HT-29 (cell line): Measurements from ENCODE around the gene LRP4. TPM values are rescaled to one million over a fixed set of nuclear protein-coding genes. Genes with fewer than 3 reads are reported as not detected.
A peak's percentile ranks its signal among the peaks of the same experiment; 100 is the strongest.

Source experiments
- DNase-seq: peaks from one replicate; pipeline ENCODE4 v3.0.0-alpha.2; 2015; ENCODE audit warnings: low spot score
- total RNA-seq: library from RNA; depleted of rRNA; stranded (reverse); fragments of >200 nt; shearing (Covaris generic); gene quantifications from 2 replicates; pipeline ENCODE4 v1.2.3, GENCODE V29; 2014

The LRP4 gene
- total RNA-seq, 1 experiment from 2014 or later = 0.15 TPM

DNA sequence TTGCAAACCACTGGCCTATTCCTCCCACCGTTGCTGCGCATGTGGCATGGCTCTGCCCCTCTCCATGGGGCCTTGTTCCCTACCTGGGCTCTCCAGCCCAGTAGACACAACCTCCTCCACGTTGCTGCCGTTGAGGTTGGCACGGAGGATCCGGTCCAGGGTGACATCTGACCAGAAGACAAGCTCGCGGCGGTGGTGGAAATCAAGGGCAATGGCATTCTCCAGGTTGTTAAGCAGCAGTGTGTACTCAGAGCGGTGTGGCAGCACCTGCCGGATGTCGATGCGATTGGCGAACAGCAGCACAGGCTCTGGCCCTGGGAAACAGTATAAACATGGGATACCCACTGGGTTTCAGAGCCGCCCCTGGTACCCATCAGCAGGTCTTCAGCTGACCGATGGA, 23.8 kb downstream of the LRP4 start:
- DNase-seq = no peak

DNA sequence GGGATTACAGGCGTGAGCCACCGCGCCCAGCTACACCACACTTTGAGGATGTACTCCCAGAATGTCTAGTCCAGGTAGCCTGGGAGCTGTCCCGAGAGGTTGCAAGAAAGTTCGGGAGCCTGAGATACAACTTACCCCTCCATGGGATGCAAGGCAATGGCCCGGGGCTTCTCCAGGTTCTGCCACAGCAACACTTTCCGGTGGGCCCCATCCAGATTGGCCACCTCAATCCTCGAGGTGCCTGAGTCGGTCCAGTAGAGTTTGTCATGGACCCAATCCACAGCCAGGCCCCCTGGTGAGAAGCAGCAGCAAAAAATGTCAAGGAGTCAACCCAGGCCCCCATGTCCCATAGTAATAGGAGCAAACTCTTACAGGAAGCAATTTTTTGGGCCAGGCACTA, 25.5 kb downstream of the LRP4 start:
- no peak for DNase-seq

DNA sequence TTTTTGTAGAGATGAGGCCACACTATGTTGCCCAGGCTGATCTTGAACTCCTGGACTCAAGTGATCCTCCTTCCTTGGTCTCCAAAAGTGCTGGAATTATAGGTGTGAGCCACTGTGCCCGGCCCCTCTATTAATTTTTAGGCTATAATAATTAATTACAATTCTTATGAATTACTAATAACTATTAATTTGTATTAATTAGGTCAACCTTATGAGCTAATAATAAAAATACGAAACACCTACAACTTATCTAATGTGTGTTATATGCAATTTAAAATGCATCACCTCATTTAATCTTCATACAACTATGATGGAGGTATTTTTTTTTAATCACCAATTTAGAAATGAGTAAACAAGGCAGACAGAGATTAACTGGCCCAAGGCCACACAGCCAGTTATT, 26.2 kb downstream of the LRP4 start:
- DNase-seq = no peak

DNA sequence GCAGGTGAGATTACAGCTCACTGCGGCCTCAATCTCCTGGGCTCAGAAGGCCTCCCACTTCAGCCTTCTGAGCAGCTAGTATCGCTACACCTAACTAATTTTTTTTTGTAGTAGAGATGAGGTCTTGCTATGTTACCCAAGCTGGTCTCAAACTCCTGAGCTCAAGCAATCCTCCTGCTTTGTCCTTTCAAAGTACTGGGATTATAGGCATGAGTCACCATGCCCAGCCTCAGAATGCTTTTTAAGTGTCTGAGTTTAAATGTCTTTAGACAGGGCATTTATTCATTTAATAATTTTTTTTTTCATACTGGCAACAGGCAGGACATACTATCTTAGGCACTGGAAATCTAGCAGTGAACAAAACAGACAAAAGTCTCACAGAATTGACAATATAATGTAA, 27.7 kb downstream of the LRP4 start:
- no peak for DNase-seq

DNA sequence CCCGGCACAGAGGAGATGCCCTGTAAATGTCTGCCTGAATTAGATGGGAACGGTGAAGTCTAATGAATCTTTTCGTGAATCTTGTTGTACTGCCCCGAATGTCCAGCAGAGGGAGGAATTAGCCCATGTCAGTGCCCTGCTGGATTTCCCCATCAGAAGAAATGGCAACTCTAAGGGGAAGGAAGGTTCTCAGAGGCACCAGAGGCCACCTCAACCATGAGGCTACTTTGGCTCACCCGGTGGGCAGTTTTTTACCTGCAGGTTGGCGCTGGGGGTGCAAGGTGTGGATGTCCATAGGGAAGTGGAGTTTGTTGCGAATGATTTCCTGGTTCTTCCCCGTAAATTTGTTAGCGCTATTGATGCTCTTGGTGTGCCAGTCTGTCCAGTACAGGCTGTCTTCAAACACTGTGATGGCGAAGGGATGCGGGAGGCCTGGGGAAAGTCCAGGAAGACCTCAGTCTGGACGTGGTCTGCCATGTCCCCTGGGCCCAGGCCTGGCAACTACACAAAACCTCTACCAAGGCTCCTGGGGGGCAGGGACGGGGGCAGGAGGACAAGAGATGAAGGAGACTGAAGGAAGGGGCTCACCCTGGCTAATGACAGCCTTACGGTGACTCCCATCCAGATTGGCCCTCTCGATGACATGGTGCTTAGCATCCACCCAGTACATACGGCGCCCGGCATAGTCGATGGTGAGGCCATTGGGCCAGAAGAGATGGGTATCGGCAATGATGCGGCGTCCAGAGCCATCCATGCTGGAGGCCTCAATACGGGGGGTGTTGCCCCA, 28.5 kb downstream of the LRP4 start:
- DNase-seq = peak; percentile 92

DNA sequence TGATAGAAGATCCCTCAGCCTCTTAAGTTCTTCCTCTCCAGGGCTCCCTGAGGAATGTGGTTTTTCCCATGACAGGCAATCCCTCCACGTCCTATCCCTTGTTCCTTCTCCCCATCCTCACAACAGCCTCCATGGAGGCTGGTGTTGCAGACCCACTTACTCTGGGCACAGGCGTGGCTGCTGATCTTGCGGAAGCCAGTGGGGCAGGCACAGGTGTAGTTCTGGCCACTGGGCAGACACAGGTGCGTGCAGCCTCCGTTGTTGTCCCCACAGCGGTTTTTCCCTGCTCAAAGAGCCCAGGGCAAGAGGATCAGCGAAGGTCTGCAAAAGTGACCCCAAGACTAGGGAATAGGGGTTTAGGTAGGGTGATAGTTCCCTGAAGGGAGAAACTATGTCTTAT, 29.1 kb downstream of the LRP4 start:
- no peak for DNase-seq

DNA sequence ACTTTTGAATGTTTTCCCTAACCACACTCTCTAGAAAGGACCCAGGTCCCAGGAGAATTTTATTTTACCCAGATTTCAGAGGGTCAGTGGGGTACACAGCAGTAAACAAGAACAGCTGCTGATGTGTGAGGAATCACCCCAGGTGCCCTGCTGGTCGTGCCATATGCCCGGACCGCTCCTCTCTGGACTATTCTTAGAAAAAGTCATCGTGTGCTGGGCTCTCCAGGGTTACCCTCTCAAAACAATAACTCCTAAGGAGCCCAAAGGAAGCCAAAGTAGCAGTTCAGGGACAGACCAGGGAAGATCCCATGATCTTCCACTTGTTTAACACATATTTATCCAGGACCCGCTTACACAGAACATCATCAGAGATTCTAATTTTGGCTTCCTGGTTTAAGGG, 29.7 kb downstream of the LRP4 start:
- no peak for DNase-seq

DNA sequence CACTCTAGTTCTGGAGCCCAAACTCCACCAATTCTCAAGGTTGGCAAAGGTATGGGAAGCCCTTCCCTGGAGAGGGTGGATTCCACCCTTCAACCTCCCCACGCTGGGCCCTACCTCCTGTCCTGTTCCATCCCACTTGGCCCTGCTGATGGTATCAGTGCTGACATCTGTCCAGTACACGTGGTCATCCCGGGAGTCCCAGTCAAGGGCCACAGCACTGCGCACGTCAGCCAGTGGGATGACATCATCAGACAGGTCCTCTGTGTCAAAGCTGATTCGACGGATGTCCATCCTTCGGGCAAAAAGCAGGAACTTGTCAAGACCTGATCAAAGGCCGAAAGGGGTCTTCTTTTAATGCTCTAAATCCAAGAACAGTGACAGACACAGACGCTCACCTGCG, 32.1 kb downstream of the LRP4 start:
- DNase-seq = no peak

DNA sequence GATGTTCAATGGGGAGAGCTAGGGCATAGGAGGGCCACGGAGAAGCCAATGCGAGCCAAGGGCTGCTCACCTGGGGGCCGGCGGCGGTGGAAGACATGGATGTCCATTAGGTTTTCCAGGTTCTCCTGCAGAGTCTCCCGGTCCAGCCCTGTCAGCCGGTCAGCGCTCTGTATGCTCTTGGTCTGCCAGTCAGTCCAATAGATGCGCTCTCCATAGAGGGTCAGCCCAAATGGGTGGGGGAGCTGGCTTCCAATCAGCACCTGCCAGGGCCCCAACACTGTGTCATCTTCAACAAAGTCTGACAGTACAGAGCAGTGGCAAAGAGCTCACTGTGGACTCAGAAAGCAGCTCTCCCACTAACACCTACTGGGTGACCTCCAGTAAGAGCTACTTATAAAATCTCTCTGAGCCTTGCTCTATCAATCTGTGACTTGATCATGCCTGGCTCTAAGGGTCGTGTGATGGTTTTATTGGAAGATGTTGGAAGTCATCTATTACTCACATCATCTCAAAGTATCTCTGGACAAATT, 39.2 kb downstream of the LRP4 start:
- no peak for DNase-seq

DNA sequence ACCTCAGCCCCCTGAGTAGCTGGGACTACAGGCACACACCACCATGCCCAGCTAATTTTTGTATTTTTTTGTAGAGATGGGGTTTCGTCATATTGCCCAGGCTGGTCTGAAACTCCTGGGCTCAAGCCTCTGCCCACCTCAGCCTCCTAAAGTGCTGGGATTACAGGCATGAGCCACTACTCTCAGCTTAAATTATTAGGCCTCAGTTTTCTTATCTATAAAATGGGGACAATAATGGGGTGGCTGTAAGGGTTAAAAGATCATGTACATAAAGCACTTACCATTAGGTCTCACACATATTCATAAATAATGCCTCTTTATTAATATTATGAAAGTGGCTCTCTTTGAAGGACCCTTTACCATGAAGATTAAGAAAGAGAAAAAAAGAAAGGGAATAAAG, 40.8 kb downstream of the LRP4 start:
- no peak for DNase-seq

DNA sequence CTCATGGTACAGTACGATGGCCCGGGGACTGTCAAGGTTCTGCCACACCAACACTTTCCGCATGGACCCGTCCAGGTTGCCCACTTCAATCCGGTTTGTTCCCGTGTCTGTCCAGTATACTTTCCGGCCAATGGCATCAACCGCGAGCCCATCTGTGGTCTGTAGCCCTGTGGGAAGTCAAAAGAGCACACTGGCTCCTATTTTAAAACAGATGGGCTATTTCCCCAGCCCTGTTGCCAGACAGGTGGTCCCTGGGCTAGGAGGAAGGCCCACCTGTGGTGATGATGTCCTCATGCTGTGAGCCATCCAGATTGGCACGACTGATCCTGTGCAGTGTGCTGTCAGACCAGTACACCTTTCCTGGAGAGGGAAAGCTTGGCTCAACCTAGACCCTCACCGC, 41.9 kb downstream of the LRP4 start:
- DNase-seq = no peak

DNA sequence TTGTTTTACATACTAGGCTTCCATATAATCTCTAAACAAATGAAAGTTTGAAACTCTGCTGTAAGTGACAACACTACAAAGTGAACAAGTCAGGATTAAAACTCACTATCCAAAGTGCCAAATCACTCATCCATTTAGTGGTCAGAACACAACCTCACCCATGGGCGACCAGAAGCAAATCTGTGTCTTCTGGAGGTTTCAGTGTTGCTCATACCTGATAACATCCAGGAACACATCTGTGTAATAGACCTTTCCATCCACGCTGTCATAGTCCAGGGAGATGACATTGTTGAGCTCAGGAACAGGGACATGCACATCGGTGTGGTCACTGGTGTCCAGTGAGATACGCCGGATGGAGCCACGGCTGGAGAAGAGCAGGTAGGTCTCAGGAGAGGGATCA, 43.8 kb downstream of the LRP4 start:
- no peak for DNase-seq

DNA sequence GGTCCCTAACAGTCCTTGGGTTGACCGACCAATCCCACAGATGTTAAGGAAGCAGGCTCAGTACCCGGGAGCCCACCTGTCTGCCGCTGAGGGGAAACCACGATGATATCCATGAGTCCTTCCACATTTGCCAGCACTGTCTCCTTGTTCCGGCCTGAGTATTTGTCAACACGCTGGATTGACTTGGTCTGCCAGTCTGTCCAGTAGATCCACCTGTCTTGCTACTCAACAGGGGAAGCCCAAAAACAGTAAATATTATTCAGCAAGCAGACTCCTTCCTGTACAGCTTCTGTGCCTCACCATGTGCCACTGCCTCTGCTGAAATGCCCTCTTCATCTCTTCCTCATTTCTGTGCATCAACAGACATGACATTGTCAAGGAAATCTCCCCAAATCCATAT, 49.4 kb downstream of the LRP4 start:
- DNase-seq = no peak

DNA sequence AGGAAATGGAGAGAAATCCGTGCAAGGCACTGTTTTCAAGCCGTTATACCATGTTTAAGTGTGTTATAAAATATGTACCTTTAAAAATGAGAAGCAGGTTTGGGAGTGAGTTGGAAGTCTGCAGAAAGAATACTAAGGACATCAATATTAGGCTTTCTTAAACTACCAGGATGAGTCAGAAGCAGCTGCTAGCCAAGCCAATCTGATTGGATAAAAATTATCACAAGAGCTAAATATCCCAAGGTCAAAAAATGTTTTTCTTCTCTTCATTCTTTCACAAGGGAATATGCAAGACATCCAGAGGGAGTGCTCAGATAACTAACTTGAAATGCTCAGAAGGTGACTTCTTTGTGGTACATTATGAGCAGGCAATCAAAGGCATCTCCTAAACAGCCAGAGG, 53.0 kb downstream of the LRP4 start:
- DNase-seq = no peak

DNA sequence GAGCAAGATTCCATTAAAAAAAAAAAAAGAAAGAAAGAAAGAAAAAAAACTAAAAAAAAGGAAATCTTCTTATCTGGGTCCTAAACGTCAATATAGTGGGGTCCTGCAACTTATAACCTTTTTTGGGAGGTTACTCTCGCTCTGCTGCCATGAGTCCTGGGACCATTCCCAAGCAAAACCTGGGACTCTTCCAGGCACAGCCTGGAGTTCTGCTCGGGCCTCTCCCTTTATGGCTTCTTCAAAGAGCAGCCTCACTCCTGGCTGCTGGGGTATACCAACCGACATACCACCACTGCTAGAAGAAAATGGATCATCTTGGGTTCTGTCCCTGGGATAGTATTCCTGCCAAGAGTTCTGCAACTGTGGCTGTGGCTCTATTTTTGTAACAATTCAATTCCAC, 58.1 kb downstream of the LRP4 start:
- no peak for DNase-seq

DNA sequence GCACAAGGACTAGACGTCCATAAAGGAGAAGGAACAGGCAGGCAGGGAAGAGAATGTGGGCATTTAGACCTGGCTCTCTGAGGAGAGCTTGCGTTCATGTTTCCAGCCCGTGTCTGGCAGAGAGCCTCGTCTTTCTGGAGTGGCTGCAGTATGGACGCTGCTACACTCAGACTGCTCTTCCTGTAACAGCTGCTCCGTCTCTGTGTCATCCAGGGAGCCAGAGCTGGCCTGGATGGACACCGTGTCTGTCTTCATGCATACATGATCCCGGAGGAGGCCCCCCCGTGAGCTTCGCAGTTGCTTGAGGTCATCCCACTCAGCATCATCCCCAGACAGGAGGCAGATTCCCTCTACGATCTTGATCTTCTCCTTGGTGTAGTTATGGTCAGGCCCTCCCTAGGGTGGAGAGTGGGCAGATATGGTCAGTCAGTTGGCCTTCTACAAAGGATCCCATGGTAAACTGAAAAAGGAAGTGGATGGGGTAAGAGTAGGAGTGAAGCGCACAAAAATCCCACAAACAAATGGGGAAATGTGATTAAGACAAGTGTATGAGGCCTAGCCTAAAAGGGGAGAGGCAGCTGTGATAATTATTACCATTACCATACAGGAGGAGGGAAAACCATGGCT, 59.3 kb downstream of the LRP4 start:
- DNase-seq = no peak

DNA sequence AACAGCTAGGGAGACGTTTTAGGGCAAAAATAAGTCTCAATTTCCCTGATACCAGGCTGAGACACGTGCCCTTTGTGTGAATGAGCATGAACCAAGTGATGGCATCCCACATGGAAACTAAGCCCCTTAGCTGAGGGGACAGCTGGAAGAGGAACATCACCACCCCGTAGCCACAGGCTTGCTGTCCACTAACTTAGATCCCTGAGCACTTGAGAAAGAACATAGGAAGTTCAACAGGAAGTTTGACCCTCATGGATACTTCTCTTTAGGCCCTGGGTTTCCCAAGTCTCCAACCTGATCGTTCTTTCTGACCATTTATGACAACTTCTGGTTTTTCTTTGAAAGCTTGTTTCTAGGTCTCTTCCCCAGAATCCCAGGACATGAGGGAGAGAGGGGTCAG, 60.7 kb downstream of the LRP4 start:
- no peak for DNase-seq

DNA sequence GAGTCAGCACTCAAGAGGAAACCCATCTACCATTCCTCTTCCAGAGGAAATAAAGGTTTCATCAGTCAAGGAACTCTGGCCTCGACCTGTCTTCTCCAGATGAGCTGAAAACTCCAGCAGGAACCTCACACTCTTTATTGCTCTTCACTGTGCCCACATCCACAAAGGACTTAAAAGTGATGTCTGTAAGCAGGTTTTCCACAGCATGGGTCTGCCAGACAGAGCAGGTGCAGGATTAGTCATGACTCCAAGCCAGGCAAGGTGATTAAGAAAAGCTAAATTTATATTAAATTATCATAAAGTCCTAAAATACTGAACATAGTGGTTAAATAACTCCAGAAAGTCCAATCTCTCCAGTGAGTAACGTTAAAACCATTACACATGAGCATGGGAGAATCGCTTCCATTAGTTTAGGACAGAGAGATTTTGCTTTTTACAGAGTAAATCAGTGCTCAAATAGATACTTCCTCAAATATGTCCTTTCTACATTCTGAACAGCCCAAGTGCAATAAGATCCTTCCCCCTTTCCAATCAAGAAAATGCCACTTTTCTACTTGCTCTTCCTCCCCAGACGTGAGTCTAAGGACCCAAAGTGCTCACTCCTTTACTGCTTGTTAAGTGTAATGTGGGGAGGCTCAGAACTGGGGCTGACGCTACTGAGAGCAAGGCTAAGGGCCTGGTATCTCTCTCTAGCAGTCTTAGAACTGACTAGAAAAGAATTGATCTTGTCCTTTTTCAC, 61.6 kb downstream of the LRP4 start:
- DNase-seq = no peak

DNA sequence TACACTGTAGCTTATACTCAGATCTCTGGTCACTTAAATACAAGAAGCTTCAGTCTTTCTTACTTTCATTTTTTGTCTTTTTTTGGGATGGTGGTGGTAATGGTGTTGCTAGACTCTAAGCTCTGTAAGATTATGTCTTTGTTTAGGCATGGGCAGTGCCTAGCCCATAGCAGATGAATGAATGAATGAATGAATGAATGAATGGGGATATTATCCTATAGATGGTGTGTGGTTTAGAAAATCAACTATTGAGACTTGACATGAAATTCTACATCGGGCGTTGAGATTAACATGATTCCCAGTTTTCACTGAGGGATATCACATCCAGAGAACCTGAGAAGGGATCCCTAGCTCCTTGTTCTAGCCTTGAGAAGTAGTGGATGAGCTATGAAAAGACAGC, 62.5 kb downstream of the LRP4 start:
- no peak for DNase-seq

DNA sequence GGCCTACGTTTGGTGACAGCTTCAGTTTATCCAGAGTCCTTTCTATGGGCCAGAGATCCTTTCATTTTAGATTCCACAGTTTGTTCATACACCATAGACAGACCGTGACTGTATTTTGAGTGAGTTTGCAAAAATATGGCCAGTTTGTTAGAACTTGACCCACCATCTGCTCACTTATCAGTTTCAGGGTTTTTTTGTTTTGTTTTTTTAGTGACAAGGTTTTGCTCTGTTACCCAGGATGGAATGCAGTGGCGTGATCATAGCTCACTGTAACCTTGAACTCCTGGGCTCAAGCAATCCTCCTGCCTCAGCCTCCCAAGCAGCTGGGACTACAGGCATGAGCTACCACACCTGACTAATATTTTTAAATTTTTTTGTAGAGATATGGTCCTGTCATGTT, 63.2 kb downstream of the LRP4 start:
- DNase-seq = no peak

DNA sequence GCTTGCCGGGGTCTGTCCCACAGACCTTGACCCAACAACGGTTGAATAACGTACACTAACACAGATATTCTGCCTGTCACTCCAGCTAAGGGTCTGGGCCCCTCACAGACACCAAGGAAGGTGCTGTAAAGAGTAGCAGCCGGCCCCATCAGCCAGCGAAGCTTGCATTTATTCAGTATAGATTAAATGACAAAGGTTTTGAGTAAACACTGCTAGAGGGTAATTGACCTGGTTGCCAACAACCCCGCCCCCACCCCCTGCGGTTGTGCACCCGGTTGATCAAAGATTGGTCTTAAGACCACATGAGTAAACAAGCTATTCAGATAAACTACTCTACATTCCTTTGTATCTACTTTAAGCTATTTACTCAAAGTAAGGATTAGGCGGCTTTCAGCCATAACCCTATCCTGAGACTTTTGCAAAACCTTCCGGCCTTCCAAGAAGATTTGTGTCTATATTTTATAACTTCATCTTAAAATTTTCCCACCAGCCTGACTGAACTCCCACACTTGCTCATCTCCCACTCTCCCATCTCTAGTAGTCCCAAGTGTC, 67.4 kb downstream of the LRP4 start:
- no peak for DNase-seq

DNA sequence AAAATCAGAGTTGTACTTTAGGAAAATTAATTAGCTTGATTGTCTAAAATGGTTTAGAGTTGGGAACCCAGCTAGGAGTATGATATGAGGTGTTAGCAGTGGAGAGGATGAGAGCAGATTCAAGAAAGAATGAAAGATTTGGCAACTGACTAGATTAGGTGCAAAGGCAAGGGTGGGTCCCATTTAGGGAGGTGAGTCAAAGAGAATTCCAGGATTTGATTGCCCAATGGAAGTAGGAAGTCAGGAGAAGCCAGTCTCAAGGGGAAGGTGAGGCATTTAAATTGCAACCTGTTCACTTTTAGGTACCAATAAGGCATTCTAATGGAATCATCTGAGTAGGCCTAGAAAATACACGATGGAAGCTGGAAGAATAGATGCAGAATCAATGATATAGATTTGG, 68.7 kb downstream of the LRP4 start:
- no peak for DNase-seq

DNA sequence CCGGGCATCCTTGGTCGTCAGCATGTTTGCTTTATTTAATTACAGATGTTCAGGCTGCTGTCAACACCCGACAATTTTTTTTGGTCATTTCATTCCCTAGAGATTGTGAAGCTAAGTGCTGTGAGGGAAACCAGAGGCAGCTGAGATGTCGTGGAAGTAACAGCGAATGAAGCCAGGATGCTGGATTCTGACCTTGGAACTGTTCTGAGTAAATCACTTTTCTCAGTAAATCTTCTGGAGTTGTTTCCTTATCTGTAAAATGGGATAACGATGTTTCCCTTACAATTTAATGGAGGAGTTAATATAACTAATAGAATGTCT, 71.9 kb downstream of the LRP4 start:
- DNase-seq = no peak
